H1 (cell line): ENCODE data around the gene RGS5. TPM values are rescaled to one million over a fixed set of nuclear protein-coding genes. Genes with fewer than 3 reads are reported as not detected.

Source experiments
- polyA plus RNA-seq, 7 experiments: library from polyadenylated mRNA; depleted of rRNA in 3 of 7; stranded (reverse) in 5 of 7; unstranded in 2 of 7; fragments of >200 nt in 5 of 7; fragments of 200-250 nt in 2 of 7; gene quantifications; 1 replicate in 5 of 7; 2 replicates in 1 of 7; 4 replicates in 1 of 7; pipeline versions ENCODE4 v1.2.1 to v1.2.3, GENCODE V29; 2011 to 2013; ENCODE audit warnings: missing spikeins in 2 of 7, mixed read lengths in 2 of 7
- total RNA-seq: library from RNA; stranded (reverse); fragmentation: NEBNext Ultra II Directional; extraction: Animal tissue kit (Norgen Biotek cat#: 25700); gene quantifications from 2 replicates; pipeline ENCODE4 v1.2.1, GENCODE V29; 2021

The RGS5 gene
- total and polyA plus RNA-seq, 2 of the 8 experiments (the other 6 are each of a cell fraction or from before 2014, with no cell fraction given): 75.5 to 103 TPM

Other genes with a start within 250 kb of the RGS5 start
- 0.46 and 0.74 TPM in 2 replicates for gene RGS4, start 133.6 kb downstream of the RGS5 start, total RNA-seq
- gene RGS4, start 133.6 kb downstream of the RGS5 start, polyA plus RNA-seq (2011; rRNA removed): 0.08 and 0.26 TPM in 2 replicates
- gene NUF2, start 119.0 kb upstream of the RGS5 start, total RNA-seq: 24.1 and 28.3 TPM in 2 replicates
- gene NUF2, start 119.0 kb upstream of the RGS5 start, polyA plus RNA-seq (2011; rRNA removed): 6.4 and 12.1 TPM in 2 replicates